GM19351 (cell line): ENCODE results near the gene HSPBAP1.
"Not testable (repeated sequence)": the region's sequence is repeated elsewhere in the genome, so short reads cannot be mapped to it uniquely, and the experiment has no call there.

ENCODE experiments used
- ATAC-seq: cut with Tn5 transposase; IDR thresholded peaks from one replicate; pipeline ENCODE4 v1.9.1; 2021; ENCODE audit warnings: mild to moderate bottlenecking, moderate library complexity; ENCODE audit not compliant: unreplicated experiment

HSPBAP1 gene

DNA sequence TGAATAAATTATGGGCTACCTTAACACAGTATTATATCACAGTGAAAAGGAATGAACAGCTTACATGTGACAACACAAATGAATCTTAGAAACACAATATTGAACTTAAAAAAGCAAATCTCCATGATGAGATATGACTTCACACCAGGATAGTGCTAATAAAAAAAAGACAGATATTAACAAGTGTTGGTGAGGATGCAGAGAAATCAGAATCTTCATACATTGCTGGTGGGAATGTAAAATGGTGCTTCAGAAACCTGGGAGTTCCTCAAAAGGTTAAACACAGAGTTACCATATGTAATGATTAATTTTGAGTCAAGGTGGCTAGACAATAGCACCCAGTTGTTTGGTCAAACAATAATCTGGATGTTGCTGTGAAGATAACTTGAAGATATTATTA lies 51.4 kb downstream of the HSPBAP1 start:
- ATAC-seq: no peak

DNA sequence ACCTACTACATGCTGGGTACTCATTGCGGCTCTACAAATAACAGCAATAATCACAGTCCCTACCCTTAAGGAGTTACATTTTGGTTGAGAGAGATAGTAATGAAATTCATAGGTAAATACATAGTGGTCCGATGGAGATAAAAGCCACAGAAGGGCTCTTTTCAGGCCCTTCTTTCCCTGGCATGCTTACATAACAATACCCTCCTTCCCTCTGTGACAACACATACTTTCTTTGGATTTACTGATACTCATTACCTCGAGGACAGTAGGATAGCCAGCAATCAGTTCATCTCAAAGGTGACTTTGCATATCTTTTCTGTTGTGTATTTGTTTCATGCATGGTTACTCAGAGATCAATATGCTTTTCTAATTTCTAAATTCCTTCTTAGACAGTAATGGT lies 54.5 kb downstream of the HSPBAP1 start:
- no peak for ATAC-seq

- ATAC-seq: not testable (repeated sequence)
Observed at GRCh38 chr3:122732682-122733525, 60.7 kb downstream of the HSPBAP1 start.

GRCh38 chr3:122730240-122730639 lies 63.4 kb downstream of the HSPBAP1 start:
- ATAC-seq: no peak

DNA sequence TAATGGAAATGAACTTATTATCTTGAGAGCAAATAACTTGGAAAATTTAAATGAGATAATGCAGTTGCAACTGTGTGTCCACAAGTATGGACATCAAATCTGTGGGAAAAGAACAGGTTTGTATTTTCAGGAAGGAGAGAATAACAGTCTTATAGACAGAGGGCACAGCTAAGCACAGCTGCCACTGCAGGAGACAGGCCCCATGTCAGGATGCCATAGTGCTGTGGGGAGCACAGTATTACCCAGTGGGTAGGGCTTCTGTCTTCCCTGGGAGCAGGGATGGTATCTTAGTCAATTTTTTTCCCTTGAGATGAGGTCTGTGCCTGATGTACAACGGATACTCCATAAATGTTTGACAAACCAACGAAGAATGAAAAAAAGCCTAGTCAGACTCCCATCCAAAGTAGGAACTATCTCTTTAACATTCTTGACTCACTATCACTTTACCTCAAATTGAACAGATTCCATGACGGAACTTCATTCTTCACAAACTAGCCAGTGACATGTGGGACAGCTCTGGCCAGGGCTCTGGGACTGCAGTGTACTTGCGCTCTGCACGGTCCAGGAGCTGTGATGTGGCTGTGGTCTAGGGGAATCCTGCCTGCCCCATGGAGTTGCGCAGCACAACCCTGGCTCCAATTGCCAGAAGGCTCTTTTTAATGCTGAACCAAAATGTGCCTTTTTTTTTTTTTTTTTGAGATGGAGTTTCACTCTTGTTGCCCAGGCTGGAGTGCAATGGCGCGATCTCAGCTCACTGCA lies 64.7 kb downstream of the HSPBAP1 start:
- ATAC-seq: no peak

DNA sequence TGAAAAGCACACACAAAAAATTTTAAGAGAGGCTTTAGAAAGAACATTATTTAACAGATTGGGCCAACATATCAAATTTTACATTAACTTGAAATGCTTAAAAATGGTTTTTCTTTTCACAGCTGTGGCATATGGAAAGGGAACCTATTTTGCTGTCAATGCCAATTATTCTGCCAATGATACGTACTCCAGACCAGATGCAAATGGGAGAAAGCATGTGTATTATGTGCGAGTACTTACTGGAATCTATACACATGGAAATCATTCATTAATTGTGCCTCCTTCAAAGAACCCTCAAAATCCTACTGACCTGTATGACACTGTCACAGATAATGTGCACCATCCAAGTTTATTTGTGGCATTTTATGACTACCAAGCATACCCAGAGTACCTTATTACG lies 65.4 kb downstream of the HSPBAP1 start:
- no peak for ATAC-seq

DNA sequence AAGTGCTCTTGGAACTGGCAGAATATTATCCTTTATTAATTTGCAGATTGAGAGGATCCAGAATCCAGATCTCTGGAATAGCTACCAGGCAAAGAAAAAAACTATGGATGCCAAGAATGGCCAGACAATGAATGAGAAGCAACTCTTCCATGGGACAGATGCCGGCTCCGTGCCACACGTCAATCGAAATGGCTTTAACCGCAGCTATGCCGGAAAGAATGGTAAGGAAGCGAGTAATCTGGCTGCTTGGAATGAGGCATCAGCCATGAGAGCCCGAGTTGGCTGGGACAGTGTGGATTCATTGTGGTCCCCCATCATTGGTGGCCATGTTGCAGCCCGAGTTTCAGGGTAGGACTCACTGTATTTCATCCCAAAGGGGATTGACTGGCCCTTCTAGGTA lies 65.9 kb downstream of the HSPBAP1 start:
- ATAC-seq: no peak

- no peak for ATAC-seq
Observed at GRCh38 chr3:122727294-122727693, 66.3 kb downstream of the HSPBAP1 start.

GRCh38 chr3:122725106-122725505 lies 68.5 kb downstream of the HSPBAP1 start:
- ATAC-seq: no peak

DNA sequence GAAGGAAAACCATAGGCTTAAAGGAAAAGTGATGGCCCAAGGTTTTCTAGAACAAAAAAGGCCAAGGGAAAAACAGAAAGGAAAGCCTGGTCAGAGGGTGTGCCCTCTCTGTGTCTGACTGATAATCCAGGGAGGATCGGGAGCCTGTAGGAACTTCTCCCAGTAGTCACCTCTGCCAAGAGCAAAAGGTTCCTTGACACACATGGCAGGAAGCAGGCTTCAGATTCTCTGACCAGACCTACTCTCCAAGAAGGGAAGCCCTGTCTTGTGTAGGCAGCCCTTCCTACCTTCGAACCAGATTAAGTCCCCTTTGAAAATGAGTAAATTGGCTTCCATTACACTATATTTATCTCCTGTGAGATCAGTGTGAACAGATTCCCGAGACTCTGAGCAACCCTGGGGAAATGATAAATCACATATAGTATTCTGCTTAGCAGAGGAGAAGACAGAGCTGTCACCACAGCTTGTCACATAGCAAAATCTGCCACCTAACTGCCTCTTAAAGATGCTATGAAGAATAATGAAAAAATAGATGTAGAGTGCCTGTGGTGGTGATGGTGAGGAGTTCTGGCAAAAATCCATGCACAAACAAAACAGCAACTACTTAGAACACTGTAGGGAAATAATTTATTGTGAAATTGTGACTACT lies 74.2 kb downstream of the HSPBAP1 start:
- no peak for ATAC-seq

GRCh38 chr3:122716667-122717066 lies 77.0 kb downstream of the HSPBAP1 start:
- no peak for ATAC-seq

DNA sequence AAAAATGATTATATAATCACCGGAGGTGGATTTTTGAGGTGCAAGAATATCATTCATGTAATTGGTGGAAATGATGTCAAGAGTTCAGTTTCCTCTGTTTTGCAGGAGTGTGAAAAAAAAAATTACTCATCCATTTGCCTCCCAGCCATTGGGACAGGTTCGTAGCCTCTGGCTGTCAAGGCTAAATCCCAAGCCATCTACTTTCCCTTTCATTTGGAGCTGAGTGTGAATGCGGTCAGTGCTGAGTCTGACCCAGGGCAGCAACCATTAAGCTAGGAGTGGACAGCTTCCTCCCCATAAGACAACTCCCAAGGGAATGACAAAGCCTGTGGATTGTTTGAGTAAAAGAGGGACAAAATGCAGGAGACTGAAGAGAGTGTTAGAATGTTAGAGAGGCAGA lies 79.4 kb downstream of the HSPBAP1 start:
- no peak for ATAC-seq

- not testable (repeated sequence) for ATAC-seq
Observed at GRCh38 chr3:122710616-122711251, 82.9 kb downstream of the HSPBAP1 start.

GRCh38 chr3:122705379-122705778 lies 88.3 kb downstream of the HSPBAP1 start:
- no peak for ATAC-seq

- ATAC-seq: no peak
Observed at GRCh38 chr3:122700193-122700592, 93.4 kb downstream of the HSPBAP1 start.

- peak; percentile 91 for ATAC-seq
Observed at GRCh38 chr3:122697952-122698620, 95.5 kb downstream of the HSPBAP1 start.

GRCh38 chr3:122695927-122696561 lies 97.6 kb downstream of the HSPBAP1 start:
- ATAC-seq: no peak

GRCh38 chr3:122694966-122695365 lies 98.7 kb downstream of the HSPBAP1 start:
- ATAC-seq: peak; percentile 45

- no peak for ATAC-seq
Observed at GRCh38 chr3:122692674-122693073, 101.0 kb downstream of the HSPBAP1 start.

- peak; percentile 75 for ATAC-seq
Observed at GRCh38 chr3:122691195-122691594, 102.4 kb downstream of the HSPBAP1 start.
